Activated CD8-positive, alpha-beta T cell treated with anti-CD3 and anti-CD28 coated beads, Interleukin-2, amount 10 ng/mL, durations not matched to agents 7 days and 5 days (primary cell): ENCODE measurements around the gene KRT80. TPM values are rescaled to one million over a fixed set of nuclear protein-coding genes. Genes with fewer than 3 reads are reported as not detected.

Experiments
- ATAC-seq: fragments of 150-1000 bp; cut with Tn5 transposase; one replicate; pipeline ENCODE4 v1.10.0; 2021; ENCODE audit warnings: moderate library complexity
- CTCF ChIA-PET: fragments of 350-600 bp; sonication (Branson Sonifier 250); formaldehyde crosslinking; loops from one replicate; lab custom pipeline; 2021; ENCODE audit warnings: antibody characterized with exemption; lab: Charles Lee
- POLR2A ChIA-PET: fragments of 350-600 bp; sonication (Branson Sonifier 250); formaldehyde crosslinking; loops from one replicate; lab custom pipeline; 2021; ENCODE audit warnings: antibody characterized with exemption; lab: Charles Lee
- DNase-seq: peaks from one replicate; pipeline ENCODE4 v3.0.0-alpha.2; 2020
- H3K27ac Mint-ChIP-seq: one replicate; pipeline ENCODE4 v1.8.0; 2021; ENCODE audit warnings: mild to moderate bottlenecking, mixed read lengths
- H3K27me3 Mint-ChIP-seq: one replicate; pipeline ENCODE4 v1.8.0; 2021; ENCODE audit warnings: low read depth, mixed read lengths
- H3K36me3 Mint-ChIP-seq: one replicate; pipeline ENCODE4 v1.8.0; 2021; ENCODE audit warnings: low read depth, mixed read lengths
- H3K4me1 Mint-ChIP-seq: one replicate; pipeline ENCODE4 v1.8.0; 2021; ENCODE audit warnings: low read depth, mixed read lengths
- H3K4me3 Mint-ChIP-seq: one replicate; pipeline ENCODE4 v1.8.0; 2021; ENCODE audit warnings: mild to moderate bottlenecking, mixed read lengths
- H3K9me3 Mint-ChIP-seq: one replicate; pipeline ENCODE4 v1.8.0; 2022; ENCODE audit warnings: mixed read lengths; ENCODE audit not compliant: insufficient read depth
- total RNA-seq, 2 experiments: library from RNA; stranded (reverse); gene quantifications; one replicate each; pipeline ENCODE4 v1.2.3, GENCODE V29; 2021

KRT80 gene
- total RNA-seq, 2 experiments from 2014 or later: not detected

- DNase-seq: no peak
- ATAC-seq: no peak
- H3K4me1 Mint-ChIP-seq: no peaks in the 10 kb centered on the region
- ChIA-PET POLR2A (no interaction called here), CTCF (interaction anchor here (1.3 to 2.6 kb wide), 3 partner anchors 9 to 102 kb away, joined by 4 to 14 read pairs (median 7); no protein-coding TSS in a partner anchor)
- peaks cover 9% of the 10 kb centered on the region for H3K27me3 Mint-ChIP-seq
- no peaks in the 10 kb centered on the region for H3K36me3 Mint-ChIP-seq
- no peak overlapping the region for H3K4me3 Mint-ChIP-seq
- H3K27ac Mint-ChIP-seq: no peak overlapping the region
- H3K9me3 Mint-ChIP-seq: no peaks in the 10 kb centered on the region
Observed at GRCh38 chr12:52127683-52128450, 63.9 kb downstream of the KRT80 start.

DNA sequence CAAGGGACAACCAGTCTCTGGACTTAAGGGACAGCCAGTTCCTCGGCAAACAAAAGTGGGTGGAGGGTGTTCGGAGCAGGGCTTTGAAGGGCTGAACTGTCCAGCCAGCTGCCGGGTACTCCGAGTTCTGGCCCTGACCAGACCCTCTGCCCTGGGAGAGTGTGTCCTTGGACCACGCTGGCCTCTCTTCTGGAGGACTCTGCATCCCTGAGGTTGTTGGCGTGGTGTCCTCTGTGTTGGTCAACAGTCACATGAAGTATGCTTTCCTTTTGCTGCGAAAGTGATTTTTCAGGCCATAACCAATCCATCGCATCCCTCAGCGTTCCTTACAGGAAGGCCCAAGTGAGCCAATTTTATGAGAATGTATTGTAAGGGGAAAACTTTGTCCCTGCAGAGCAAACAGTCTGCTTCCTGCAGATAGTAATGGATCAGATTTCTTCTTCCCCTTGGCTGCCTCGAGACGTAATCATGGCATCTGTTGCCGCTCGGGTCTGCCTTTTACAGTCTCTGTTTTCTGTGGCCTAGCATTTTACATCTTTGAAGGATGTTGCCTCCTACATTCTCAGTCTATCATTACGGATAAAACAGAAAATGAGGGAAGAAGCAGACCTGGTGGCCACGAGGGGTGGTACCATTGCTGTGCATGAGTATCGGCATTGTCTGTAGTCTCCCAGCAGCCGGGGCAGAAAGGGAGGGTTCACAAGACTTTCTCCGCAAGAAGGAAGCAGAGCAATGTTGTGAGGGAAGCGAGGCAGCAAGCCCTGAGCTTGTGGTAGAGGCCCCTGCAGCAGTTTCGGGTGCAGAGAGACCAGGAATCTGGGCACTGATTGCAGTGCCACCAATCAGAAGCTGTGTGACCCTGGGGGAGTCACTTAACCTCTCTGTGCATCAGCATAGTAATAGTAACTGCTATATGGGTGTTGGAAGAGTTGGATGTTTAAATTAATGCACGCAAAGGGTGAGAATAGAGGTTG lies 64.9 kb downstream of the KRT80 start:
- no peaks in the 10 kb centered on the region for H3K36me3 Mint-ChIP-seq
- ChIA-PET POLR2A (no interaction called here), CTCF (interaction anchor here (2.3 to 5.9 kb wide), 3 partner anchors 10 to 101 kb away, joined by 7 to 89 read pairs (median 14); no protein-coding TSS in a partner anchor)
- no peak overlapping the region for H3K27ac Mint-ChIP-seq
- no peaks in the 10 kb centered on the region for H3K4me1 Mint-ChIP-seq
- ATAC-seq (no peak), DNase-seq (no peak)
- H3K27me3 Mint-ChIP-seq: peaks cover 11% of the 10 kb centered on the region
- H3K4me3 Mint-ChIP-seq: no peak overlapping the region
- no peaks in the 10 kb centered on the region for H3K9me3 Mint-ChIP-seq

GRCh38 chr12:52126050-52126604 lies 65.7 kb downstream of the KRT80 start:
- Mint-ChIP-seq H3K27ac (no peak overlapping the region), H3K4me3 (no peak overlapping the region), H3K9me3 (no peaks in the 10 kb centered on the region), H3K4me1 (peaks cover 6% of the 10 kb centered on the region), H3K27me3 (peaks cover 6% of the 10 kb centered on the region), H3K36me3 (no peaks in the 10 kb centered on the region)
- no peak for ATAC-seq
- DNase-seq: no peak
- POLR2A ChIA-PET: no interaction called here
- CTCF ChIA-PET: interaction anchor here (5.9 kb wide), 1 partner anchor 101 kb away, joined by 89 read pairs; no protein-coding TSS in a partner anchor

DNA sequence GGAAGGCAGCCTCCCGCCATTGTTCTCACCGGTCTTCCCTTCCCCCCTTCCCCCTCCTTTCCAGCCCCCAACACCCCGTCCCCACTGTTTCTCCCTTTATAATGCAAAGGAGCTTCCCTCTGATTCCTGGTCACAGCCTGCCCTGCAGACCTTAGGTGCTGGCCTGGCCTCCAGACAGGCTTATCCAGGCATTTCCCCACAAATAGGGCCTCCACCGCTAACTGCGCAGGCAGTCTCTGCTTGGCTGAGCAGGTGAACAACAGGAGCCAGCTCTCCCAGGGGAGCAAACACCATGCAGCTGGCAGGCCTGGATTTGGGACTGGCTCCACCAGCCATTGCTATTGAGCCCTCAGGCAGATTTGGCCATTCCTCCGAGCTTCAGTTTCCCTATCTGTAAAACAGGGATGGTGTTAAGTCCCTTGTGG lies 66.3 kb downstream of the KRT80 start:
- Mint-ChIP-seq H3K27me3 (peaks cover 9% of the 10 kb centered on the region), H3K4me1 (peaks cover 11% of the 10 kb centered on the region), H3K27ac (no peak overlapping the region), H3K9me3 (no peaks in the 10 kb centered on the region), H3K4me3 (no peak overlapping the region), H3K36me3 (no peaks in the 10 kb centered on the region)
- ATAC-seq: no peak
- ChIA-PET POLR2A (no interaction called here), CTCF (interaction anchor here (5.9 kb wide), 1 partner anchor 100 kb away, joined by 89 read pairs; no protein-coding TSS in a partner anchor)
- no peak for DNase-seq

- Mint-ChIP-seq H3K36me3 (no peaks in the 10 kb centered on the region), H3K9me3 (no peaks in the 10 kb centered on the region), H3K4me1 (peaks cover 26% of the 10 kb centered on the region), H3K4me3 (no peak overlapping the region), H3K27ac (no peak overlapping the region), H3K27me3 (peaks cover 11% of the 10 kb centered on the region)
- ChIA-PET POLR2A (no interaction called here), CTCF (interaction anchor here (0.8 to 5.9 kb wide), 6 partner anchors 9 to 128 kb away, joined by 3 to 89 read pairs (median 4); no protein-coding TSS in a partner anchor)
- DNase-seq: no peak
- ATAC-seq: no peak
Observed at GRCh38 chr12:52123487-52124186, 68.2 kb downstream of the KRT80 start.

GRCh38 chr12:52122904-52123303 lies 68.9 kb downstream of the KRT80 start:
- H3K27me3 Mint-ChIP-seq: peaks cover 11% of the 10 kb centered on the region
- H3K27ac Mint-ChIP-seq: no peak overlapping the region
- no peaks in the 10 kb centered on the region for H3K9me3 Mint-ChIP-seq
- no peak for DNase-seq
- ATAC-seq: no peak
- H3K4me1 Mint-ChIP-seq: peaks cover 26% of the 10 kb centered on the region
- ChIA-PET CTCF (interaction anchor here (0.8 to 5.9 kb wide), 6 partner anchors 10 to 129 kb away, joined by 3 to 89 read pairs (median 6); no protein-coding TSS in a partner anchor), POLR2A (no interaction called here)
- no peak overlapping the region for H3K4me3 Mint-ChIP-seq
- no peaks in the 10 kb centered on the region for H3K36me3 Mint-ChIP-seq

DNA sequence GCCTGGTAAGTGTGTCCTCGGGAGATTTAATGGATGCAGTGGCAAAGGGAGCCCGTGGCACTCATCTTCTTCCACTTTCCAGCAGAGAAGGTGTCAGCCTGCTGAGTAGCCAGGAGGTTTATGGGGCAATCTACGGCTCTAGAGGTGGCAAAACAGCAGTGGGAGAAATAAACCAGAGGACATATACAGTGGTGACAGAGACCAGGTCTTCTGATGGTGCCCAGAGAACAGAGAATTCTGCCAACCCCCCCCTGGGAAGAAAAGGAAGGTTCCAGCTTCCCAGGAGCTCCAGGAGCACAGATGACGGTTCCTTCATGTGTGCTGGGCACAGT lies 69.3 kb downstream of the KRT80 start:
- no peaks in the 10 kb centered on the region for H3K9me3 Mint-ChIP-seq
- ChIA-PET CTCF (interaction anchor here (1.0 to 5.9 kb wide), 5 partner anchors 10 to 97 kb away, joined by 3 to 89 read pairs (median 6); no protein-coding TSS in a partner anchor), POLR2A (no interaction called here)
- ATAC-seq (no peak), DNase-seq (no peak)
- peaks cover 26% of the 10 kb centered on the region for H3K4me1 Mint-ChIP-seq
- H3K27ac Mint-ChIP-seq: no peak overlapping the region
- H3K27me3 Mint-ChIP-seq: peaks cover 14% of the 10 kb centered on the region
- no peaks in the 10 kb centered on the region for H3K36me3 Mint-ChIP-seq
- no peak overlapping the region for H3K4me3 Mint-ChIP-seq

DNA sequence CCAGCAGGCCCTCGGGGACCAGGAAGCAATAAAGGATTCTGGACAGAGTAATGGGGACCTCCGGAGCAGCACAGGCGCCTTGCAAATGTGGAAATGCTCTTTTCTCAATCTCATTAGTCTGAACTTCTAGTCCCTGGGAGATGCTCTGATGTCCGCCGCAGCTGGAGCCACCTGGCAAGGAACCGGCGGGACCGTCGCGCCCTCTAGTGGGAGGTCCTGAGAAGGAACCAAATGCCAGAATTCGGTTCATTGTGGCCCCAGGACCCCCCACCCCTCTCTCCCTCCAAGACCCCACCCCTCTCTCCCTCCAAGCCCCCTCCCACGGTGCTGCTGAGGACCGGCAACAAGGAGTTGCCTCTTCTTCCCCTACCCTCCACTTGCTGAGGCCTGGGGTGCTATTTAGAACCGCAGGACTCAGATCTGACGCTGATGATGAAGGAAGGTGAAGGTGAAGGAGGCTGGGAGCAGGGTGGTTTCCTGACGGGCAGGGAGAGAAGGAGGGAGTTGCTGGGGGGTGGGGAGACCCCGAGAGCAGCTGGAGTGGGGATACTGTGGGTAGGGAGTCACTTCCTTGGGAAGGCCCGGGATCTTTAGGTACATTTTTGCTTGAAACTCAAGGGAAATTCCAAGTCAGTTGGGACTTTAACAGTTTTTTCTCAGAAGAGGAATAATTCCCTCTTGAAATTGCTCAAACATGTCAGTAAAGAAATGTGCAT lies 69.8 kb downstream of the KRT80 start:
- H3K36me3 Mint-ChIP-seq: no peaks in the 10 kb centered on the region
- H3K4me1 Mint-ChIP-seq: peaks cover 26% of the 10 kb centered on the region
- H3K9me3 Mint-ChIP-seq: no peaks in the 10 kb centered on the region
- H3K27ac Mint-ChIP-seq: no peak overlapping the region
- ChIA-PET POLR2A (interaction anchor here (1.0 kb wide), 1 partner anchor 52 kb away, joined by 3 read pairs; the partner anchor contains the start of gene ATG101), CTCF (interaction anchor here (0.7 to 5.9 kb wide), 10 partner anchors 11 to 118 kb away, joined by 3 to 89 read pairs (median 6); no protein-coding TSS in a partner anchor)
- ATAC-seq: no peak
- H3K4me3 Mint-ChIP-seq: no peak overlapping the region
- DNase-seq: peak; percentile 79
- peaks cover 12% of the 10 kb centered on the region for H3K27me3 Mint-ChIP-seq

DNA sequence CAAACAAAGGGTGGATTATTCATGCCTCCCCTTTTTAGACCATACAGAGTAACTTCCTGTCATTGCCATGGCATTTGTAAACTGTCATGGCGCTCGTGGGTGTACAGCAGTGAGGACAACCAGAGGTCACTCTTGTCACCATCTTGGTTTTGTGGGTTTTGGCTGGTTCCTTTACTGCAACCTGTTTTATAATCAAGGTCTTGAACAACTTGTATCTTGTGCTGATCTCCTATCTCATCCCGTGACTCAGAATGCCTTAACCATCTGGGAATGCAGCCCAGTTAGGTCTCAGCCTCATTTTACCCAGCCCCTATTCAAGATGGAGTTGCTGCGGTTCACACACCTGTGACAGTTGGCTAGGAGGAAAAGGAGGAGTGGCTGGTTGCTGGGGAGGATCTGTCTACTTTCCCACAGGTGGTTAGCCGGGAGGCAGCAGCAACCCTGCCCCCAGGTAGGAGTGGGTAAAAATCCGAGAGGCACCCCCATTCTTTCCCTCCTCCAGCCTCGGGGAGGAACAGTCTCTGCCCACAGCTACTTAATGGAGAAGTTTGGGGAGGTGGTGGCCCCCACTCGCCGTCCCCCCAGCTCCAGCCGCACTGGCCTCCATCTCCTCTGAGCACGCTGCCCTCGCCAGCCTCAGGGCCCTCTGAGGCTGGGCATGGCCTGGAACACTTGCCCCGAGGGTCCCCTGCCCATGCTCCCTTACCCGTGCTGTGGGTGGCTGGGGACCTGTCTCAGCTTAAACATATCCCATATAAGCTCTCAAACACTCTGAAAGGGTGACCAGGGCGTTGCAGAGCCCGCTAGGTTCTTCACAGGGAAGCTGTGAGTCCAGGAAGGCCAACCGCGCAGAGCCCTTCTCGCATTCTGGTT lies 70.6 kb downstream of the KRT80 start:
- H3K27me3 Mint-ChIP-seq: peaks cover 12% of the 10 kb centered on the region
- H3K27ac Mint-ChIP-seq: no peak overlapping the region

More for the DNA sequence above, 70.6 kb downstream of the KRT80 start:
- H3K9me3 Mint-ChIP-seq: no peaks in the 10 kb centered on the region
- no peak overlapping the region for H3K4me3 Mint-ChIP-seq
- H3K36me3 Mint-ChIP-seq: no peaks in the 10 kb centered on the region
- peaks cover 31% of the 10 kb centered on the region for H3K4me1 Mint-ChIP-seq
- DNase-seq (no peak), ATAC-seq (no peak)
- ChIA-PET CTCF (interaction anchor here (0.7 to 5.9 kb wide), 10 partner anchors 12 to 118 kb away, joined by 3 to 89 read pairs (median 6); no protein-coding TSS in a partner anchor), POLR2A (interaction anchor here (1.0 kb wide), 1 partner anchor 52 kb away, joined by 3 read pairs; the partner anchor contains the start of gene ATG101)
